Middle frontal gyrus (tissue), 1 donor: ENCODE results near the gene RTN1.

ENCODE experiments used
- DNase-seq: peaks from one replicate; pipeline ENCODE4 v3.0.0-alpha.2; 2015; ENCODE audit warnings: low spot score; ENCODE audit errors: extremely low spot score

RTN1 gene

GRCh38 chr14:59852350-59852749 is 18.2 kb downstream of the RTN1 start:
- no peak for DNase-seq

DNA sequence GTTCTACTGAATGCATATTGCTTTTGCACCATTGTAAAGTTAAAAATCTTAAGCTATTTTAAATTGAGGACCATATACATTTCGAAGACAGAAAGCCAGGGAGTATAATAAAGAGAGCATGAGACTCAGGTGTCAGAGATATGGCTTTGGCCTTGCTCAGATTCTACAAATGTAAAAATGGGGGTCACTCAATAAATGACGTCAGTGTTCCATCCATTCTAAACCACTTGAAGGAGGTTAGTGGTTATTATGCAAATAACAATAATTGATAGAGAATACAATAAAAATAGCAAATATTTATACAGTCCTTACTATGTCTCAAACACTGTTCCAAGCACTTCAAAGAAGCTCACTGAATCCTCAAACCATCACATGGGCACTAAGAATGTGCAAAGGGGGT is 20.1 kb downstream of the RTN1 start:
- no peak for DNase-seq

DNA sequence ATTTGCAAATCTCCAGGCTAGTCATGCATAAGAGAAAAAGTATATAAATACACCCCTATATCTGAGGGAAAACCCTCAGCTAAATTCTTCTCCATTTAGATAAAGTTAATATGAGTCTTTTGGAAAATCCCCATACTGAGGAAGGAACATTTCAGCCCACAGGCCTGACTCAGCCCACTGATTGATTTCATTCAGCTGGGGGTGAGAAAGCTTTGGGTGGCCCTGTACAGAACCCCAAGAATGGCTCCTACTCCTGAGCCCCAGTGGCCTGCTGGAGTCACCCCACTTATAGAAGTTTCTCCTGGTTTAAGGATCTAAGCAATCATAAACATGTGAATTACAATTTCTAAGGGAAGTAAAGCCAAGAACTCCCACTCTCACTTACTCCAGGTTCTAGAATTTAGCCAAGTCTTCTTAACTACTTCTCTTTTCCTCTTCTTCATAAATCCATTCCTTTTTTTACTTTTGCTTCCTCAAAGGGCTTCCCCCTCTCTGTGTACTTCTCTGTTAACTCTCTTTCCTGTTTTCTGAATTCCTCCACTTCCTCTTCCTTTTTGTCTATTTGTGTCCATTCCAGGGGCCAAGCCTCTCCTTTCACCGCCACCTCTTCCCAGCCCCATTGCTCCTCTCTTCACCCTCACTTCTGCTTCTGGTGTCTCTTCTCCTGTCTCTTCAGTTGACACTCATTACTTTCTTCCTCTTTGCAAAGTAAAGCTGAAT is 21.0 kb downstream of the RTN1 start:
- DNase-seq, result no peak

- DNase-seq, result no peak
Observed at GRCh38 chr14:59848671-59849070, 21.9 kb downstream of the RTN1 start.

GRCh38 chr14:59847711-59848110 is 22.9 kb downstream of the RTN1 start:
- DNase-seq, result no peak

- no peak for DNase-seq
Observed at GRCh38 chr14:59846595-59846994, 24.0 kb downstream of the RTN1 start.

DNA sequence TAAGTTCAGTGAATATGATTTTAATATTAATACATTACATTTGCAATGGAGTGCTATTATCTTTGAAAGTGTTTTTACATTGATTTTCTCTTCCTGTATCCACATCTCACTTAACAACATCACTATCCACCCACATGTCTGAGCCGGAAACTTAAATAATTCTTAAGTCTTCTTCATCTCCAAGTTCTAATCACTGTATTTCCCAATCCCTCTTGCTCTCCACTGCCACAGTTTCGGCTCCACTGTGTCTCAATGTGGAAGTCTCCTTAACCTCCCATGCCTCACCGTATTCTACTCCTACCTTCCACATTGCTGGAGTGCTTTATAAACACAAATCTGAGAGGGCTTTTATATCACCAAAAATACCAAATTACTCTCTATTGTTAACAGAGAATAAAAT is 25.3 kb downstream of the RTN1 start:
- DNase-seq, result no peak

GRCh38 chr14:59844186-59844812 is 26.3 kb downstream of the RTN1 start:
- DNase-seq, result no peak

GRCh38 chr14:59836116-59836515 is 34.5 kb downstream of the RTN1 start:
- DNase-seq, result no peak

DNA sequence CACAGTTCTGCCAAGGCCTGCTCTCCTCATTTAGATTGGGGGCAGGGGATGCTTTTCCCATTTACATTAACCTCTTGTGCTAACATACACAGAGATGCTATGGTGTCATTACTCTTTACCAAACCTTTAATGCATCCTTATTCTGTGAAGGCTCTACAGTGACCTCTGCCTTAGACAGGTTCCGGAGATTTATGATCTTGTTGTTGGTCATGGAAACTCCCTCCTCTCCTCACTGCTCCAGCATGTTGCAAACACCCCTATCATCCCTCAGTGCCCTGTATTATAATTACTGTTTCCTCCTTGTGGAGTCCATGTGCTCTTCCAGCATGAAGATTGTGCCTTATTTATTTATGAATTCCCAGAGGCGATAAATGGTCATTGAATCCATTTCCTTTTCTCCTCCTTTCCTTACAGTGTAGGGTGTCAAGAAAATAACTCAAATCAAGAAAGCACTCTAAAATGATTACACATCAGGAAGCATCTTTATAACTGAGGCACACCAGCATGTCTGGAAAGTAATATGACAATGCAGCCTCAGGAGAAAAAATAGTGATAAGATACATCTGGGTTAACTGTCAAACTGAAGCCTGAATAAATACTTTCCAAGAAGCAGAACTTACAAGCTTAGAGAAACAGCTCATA is 37.8 kb downstream of the RTN1 start:
- DNase-seq, result no peak

DNA sequence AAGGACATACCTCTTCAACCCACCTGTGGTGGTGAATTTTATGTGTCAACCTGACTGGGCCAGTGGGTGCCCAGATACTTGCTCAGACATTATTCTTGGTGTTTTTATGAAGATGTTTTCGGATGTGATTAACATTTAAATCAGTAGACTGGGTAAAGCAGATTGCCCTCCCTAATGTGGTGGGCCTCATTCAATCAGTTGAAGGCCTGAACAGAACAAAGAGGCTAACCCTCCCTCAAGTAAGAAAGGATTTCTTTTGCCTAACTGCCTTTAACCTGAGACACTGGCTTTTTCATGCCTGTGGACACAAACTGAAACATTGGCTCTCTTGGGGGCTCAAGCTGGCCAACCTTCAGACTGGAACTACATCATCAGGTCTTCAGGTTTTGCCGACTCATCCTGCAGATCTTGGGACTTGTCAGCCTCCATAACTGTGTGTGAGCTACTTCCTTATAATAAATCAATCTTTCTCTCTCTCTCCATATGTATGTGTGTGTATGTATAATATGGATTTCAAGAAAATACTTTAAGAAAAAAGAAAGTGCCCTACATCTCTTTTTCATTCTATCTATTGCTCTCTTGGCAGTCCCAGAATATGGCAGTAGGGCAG is 39.4 kb downstream of the RTN1 start:
- no peak for DNase-seq

- DNase-seq, result no peak
Observed at GRCh38 chr14:59830338-59830734, 40.2 kb downstream of the RTN1 start.

GRCh38 chr14:59829469-59830337 is 40.9 kb downstream of the RTN1 start:
- no peak for DNase-seq

GRCh38 chr14:59828276-59828675 is 42.3 kb downstream of the RTN1 start:
- DNase-seq, result no peak

GRCh38 chr14:59827401-59827800 is 43.2 kb downstream of the RTN1 start:
- DNase-seq, result no peak

GRCh38 chr14:59826150-59826549 is 44.4 kb downstream of the RTN1 start:
- DNase-seq, result no peak

- no peak for DNase-seq
Observed at GRCh38 chr14:59823179-59823578, 47.4 kb downstream of the RTN1 start.

DNA sequence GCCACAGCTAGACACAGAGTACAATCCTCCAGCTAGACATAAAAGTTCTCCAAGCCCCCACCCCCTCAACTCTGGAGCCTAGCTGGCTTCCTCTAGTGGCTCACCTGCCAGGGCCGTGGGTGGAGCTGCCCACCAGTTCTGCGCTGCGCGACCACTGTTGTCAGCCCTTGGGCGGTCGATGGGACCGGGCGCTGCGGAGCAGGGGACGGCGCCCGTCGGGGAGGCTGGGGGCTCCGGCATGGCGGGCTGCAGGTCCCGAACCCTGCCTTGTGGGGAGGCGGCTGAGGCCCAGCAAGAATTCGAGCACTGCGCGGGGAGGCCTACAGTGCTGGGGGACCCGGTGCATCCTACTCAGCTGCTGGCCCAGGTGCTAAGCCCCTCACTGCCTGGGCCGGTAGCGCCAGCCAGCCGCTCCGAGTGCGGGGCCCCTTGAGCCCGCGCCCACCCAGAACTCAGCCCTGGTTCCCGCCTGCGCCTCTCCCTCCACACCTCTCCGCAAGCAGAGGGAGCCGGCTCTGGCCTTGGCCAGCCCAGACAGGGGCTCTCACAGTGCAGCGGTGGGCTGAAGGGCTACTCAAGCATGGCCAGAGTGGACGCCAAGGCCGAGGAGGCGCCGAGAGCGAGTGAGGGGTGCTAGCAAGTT is 51.0 kb downstream of the RTN1 start:
- DNase-seq, result no peak

- no peak for DNase-seq
Observed at GRCh38 chr14:59816941-59817340, 53.6 kb downstream of the RTN1 start.

GRCh38 chr14:59814988-59815387 is 55.6 kb downstream of the RTN1 start:
- no peak for DNase-seq

DNA sequence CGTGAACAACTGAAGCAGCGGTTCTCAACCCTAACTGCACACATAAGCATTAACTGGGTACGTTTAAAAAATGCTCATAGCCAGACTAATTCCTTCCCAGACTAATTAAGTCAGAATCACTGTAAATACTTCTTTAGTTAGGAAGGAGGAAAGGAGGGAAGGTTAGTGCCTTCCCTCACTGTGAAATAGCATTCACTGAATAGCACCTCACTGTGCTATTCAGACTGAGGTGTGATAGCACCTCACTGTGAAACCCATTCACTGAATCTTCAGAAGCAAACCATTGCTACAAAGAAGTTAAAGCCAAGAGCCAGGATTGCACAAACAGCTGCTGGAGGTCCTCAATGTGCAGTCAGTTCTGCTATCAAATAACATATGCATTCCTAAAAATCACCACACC is 58.8 kb downstream of the RTN1 start:
- no peak for DNase-seq
